WTC11 (cell line): ENCODE data around the gene SPINT1. TPM values are rescaled to one million over a fixed set of nuclear protein-coding genes. Genes with fewer than 3 reads are reported as not detected.

ENCODE experiments used
- ATAC-seq: fragments of 200-7000 bp; cut with Tn5 transposase; 2 replicates; pipeline ENCODE4 v1.10.0; 2021; ENCODE audit warnings: mild to moderate bottlenecking, moderate library complexity
- Bru-seq: library from RNA; stranded (reverse); fragments of 400-500 nt; gene quantifications from one replicate; lab custom pipeline; 2021; lab: Mats Ljungman, UMichigan
- CTCF ChIA-PET: fragments of 300-600 bp; sonication (Branson Sonifier 250); formaldehyde crosslinking; loops from one replicate; lab custom pipeline; 2021; ENCODE audit warnings: antibody characterized with exemption; lab: Charles Lee
- POLR2A ChIA-PET: fragments of 350-600 bp; sonication (Branson Sonifier 250); formaldehyde crosslinking; loops from one replicate; lab custom pipeline; 2021; ENCODE audit warnings: antibody characterized with exemption; lab: Charles Lee
- DNase-seq: peaks from one replicate; pipeline ENCODE4 v3.0.0; 2021; ENCODE audit warnings: low spot score
- H3K27ac Mint-ChIP-seq: 2 replicates; pipeline ENCODE4 v1.8.0; 2021; ENCODE audit warnings: mixed read lengths
- H3K27me3 Mint-ChIP-seq: 2 replicates; pipeline ENCODE4 v1.8.0; 2021; ENCODE audit warnings: low read depth, mild to moderate bottlenecking, moderate library complexity, mixed read lengths
- H3K36me3 Mint-ChIP-seq: 2 replicates; pipeline ENCODE4 v1.8.0; 2021; ENCODE audit warnings: mixed read lengths
- H3K4me1 Mint-ChIP-seq: 2 replicates; pipeline ENCODE4 v1.8.0; 2022; ENCODE audit warnings: mixed read lengths
- H3K4me3 Mint-ChIP-seq: 2 replicates; pipeline ENCODE4 v1.8.0; 2021; ENCODE audit warnings: mild to moderate bottlenecking, moderate library complexity, mixed read lengths
- H3K9me3 Mint-ChIP-seq: 2 replicates; pipeline ENCODE4 v1.8.0; 2021; ENCODE audit warnings: mixed read lengths
- ATF2 ChIP-seq: sonication (generic); formaldehyde crosslinking; IDR thresholded peaks from 2 replicates; pipeline ENCODE4 v1.8.1; 2022; ENCODE audit warnings: low read depth, missing genetic modification reagents, borderline replicate concordance
- E2F1 ChIP-seq: sonication (generic); formaldehyde crosslinking; IDR thresholded peaks from 2 replicates; pipeline ENCODE4 v1.8.0; 2022; ENCODE audit warnings: mild to moderate bottlenecking, missing genetic modification reagents
- E2F4 ChIP-seq: sonication (generic); formaldehyde crosslinking; IDR thresholded peaks from 2 replicates; pipeline ENCODE4 v1.8.1; 2022; ENCODE audit warnings: low read depth, mild to moderate bottlenecking, moderate library complexity, missing genetic modification reagents, borderline replicate concordance
- ELF4 ChIP-seq: sonication (generic); formaldehyde crosslinking; IDR thresholded peaks from 2 replicates; pipeline ENCODE4 v1.8.1; 2022; ENCODE audit warnings: low read depth, mild to moderate bottlenecking, moderate library complexity, missing genetic modification reagents
- ESRRA ChIP-seq: sonication (generic); formaldehyde crosslinking; IDR thresholded peaks from 2 replicates; pipeline ENCODE4 v1.8.1; 2022; ENCODE audit warnings: mild to moderate bottlenecking, missing genetic modification reagents, borderline replicate concordance
- FOXK1 ChIP-seq: sonication (generic); formaldehyde crosslinking; IDR thresholded peaks from 2 replicates; pipeline ENCODE4 v1.8.0; 2022; ENCODE audit warnings: mild to moderate bottlenecking, moderate library complexity, missing genetic modification reagents
- FOXP1 ChIP-seq: sonication (generic); formaldehyde crosslinking; IDR thresholded peaks from 2 replicates; pipeline ENCODE4 v1.8.0; 2022; ENCODE audit warnings: missing genetic modification reagents, mild to moderate bottlenecking, moderate library complexity, borderline replicate concordance
- HMGXB4 ChIP-seq: sonication (generic); formaldehyde crosslinking; IDR thresholded peaks from 2 replicates; pipeline ENCODE4 v1.8.1; 2023; ENCODE audit warnings: mild to moderate bottlenecking, moderate library complexity, missing genetic modification reagents
- NFE2L1 ChIP-seq: sonication (generic); formaldehyde crosslinking; IDR thresholded peaks from 2 replicates; pipeline ENCODE4 v1.8.1; 2023; ENCODE audit warnings: missing genetic modification reagents
- SP1 ChIP-seq: sonication (generic); formaldehyde crosslinking; conservative IDR thresholded peaks from 2 replicates; pipeline ENCODE4 v1.8.1; 2022; ENCODE audit warnings: missing genetic modification reagents
- TEAD1 ChIP-seq: sonication (generic); formaldehyde crosslinking; IDR thresholded peaks from 2 replicates; pipeline ENCODE4 v1.8.0; 2022; ENCODE audit warnings: mild to moderate bottlenecking, missing genetic modification reagents
- USF1 ChIP-seq: sonication (generic); formaldehyde crosslinking; IDR thresholded peaks from 2 replicates; pipeline ENCODE4 v1.8.0; 2022; ENCODE audit warnings: mild to moderate bottlenecking, missing genetic modification reagents
- ZNF219 ChIP-seq: sonication (generic); formaldehyde crosslinking; IDR thresholded peaks from 2 replicates; pipeline ENCODE4 v1.8.0; 2023; ENCODE audit warnings: missing genetic modification reagents, mild to moderate bottlenecking, borderline replicate concordance
- ZNF423 ChIP-seq: fragments of 250-450 bp; sonication (Bioruptor Pico); IDR thresholded peaks from 2 replicates; pipeline ENCODE4 v2.1.2; 2022; ENCODE audit warnings: mild to moderate bottlenecking, moderate library complexity
- long read RNA-seq, 3 experiments: library from RNA in 1 of 3; library from capped mRNA in 1 of 3; library from polyadenylated mRNA in 1 of 3; unstranded in 2 of 3; stranded (forward) in 1 of 3; transcript quantifications; one replicate each; pipeline ENCODE4 v2.0.0, GENCODE V29; 2021
- total RNA-seq: library from RNA; stranded (reverse); gene quantifications from 3 replicates; pipeline ENCODE4 v1.2.3, GENCODE V29; 2021
- TF ChIP-seq, protein P1 (sequence below): sonication (generic); formaldehyde crosslinking; IDR thresholded peaks from 2 replicates; pipeline ENCODE4 v1.8.0; 2022; ENCODE audit warnings: missing genetic modification reagents
- TF ChIP-seq, protein P2 (sequence below): sonication (generic); formaldehyde crosslinking; IDR thresholded peaks from 2 replicates; pipeline ENCODE4 v1.8.0; 2022; ENCODE audit warnings: mild to moderate bottlenecking, missing genetic modification reagents
- TF ChIP-seq, protein P3 (sequence below): sonication (generic); formaldehyde crosslinking; IDR thresholded peaks from 2 replicates; pipeline ENCODE4 v1.8.1; 2022; ENCODE audit warnings: mild to moderate bottlenecking, moderate library complexity, missing genetic modification reagents

The SPINT1 gene, protein sequence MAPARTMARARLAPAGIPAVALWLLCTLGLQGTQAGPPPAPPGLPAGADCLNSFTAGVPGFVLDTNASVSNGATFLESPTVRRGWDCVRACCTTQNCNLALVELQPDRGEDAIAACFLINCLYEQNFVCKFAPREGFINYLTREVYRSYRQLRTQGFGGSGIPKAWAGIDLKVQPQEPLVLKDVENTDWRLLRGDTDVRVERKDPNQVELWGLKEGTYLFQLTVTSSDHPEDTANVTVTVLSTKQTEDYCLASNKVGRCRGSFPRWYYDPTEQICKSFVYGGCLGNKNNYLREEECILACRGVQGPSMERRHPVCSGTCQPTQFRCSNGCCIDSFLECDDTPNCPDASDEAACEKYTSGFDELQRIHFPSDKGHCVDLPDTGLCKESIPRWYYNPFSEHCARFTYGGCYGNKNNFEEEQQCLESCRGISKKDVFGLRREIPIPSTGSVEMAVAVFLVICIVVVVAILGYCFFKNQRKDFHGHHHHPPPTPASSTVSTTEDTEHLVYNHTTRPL
- total RNA-seq (140 to 153 TPM (median 144 TPM) in 3 replicates), Bru-seq, nascent RNA (percentile 74 among the genes with signal in this experiment)
- long read RNA-seq, experiment 1, transcript SPINT1-202 (11 exons, 2,456 nt) = major isoform, 166 of 561 reads
- long read RNA-seq, experiment 1, transcript SPINT1-201 (11 exons, 3,056 nt) = minor isoform, 100 of 561 reads
- long read RNA-seq, experiment 1, partial matches to known transcripts = 161 of 561 reads
- long read RNA-seq, experiment 1, other reads (novel, unspliced or antisense) = 129 of 561 reads
- long read RNA-seq, experiment 2, transcript SPINT1-202 (11 exons, 2,456 nt) = major isoform, 24 of 214 reads
- long read RNA-seq, experiment 2, transcript SPINT1-201 (11 exons, 3,056 nt) = minor isoform, 16 of 214 reads
- long read RNA-seq, experiment 2, transcript SPINT1-208 (3 exons, 440 nt) = minor isoform, 10 of 214 reads
- long read RNA-seq, experiment 2, partial matches to known transcripts = 115 of 214 reads
- long read RNA-seq, experiment 2, other reads (novel, unspliced or antisense) = 46 of 214 reads
- long read RNA-seq, experiment 3 = 0 reads

- H3K27me3 Mint-ChIP-seq = no peaks in the 10 kb centered on the region; the same call in 1 of the 2 replicates
- POLR2A ChIA-PET = interaction anchor here (0.8 to 2.6 kb wide), 10 partner anchors 13 to 108 kb away, joined by 3 to 15 read pairs (median 8); partner anchors contain the start of genes CHAC1, DNAJC17, GCHFR and RHOV
- TF ChIP-seq, protein P1, sequence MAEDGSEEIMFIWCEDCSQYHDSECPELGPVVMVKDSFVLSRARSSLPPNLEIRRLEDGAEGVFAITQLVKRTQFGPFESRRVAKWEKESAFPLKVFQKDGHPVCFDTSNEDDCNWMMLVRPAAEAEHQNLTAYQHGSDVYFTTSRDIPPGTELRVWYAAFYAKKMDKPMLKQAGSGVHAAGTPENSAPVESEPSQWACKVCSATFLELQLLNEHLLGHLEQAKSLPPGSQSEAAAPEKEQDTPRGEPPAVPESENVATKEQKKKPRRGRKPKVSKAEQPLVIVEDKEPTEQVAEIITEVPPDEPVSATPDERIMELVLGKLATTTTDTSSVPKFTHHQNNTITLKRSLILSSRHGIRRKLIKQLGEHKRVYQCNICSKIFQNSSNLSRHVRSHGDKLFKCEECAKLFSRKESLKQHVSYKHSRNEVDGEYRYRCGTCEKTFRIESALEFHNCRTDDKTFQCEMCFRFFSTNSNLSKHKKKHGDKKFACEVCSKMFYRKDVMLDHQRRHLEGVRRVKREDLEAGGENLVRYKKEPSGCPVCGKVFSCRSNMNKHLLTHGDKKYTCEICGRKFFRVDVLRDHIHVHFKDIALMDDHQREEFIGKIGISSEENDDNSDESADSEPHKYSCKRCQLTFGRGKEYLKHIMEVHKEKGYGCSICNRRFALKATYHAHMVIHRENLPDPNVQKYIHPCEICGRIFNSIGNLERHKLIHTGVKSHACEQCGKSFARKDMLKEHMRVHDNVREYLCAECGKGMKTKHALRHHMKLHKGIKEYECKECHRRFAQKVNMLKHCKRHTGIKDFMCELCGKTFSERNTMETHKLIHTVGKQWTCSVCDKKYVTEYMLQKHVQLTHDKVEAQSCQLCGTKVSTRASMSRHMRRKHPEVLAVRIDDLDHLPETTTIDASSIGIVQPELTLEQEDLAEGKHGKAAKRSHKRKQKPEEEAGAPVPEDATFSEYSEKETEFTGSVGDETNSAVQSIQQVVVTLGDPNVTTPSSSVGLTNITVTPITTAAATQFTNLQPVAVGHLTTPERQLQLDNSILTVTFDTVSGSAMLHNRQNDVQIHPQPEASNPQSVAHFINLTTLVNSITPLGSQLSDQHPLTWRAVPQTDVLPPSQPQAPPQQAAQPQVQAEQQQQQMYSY (CRISPR knock-in tag) = no peak
- TF ChIP-seq, protein P2, sequence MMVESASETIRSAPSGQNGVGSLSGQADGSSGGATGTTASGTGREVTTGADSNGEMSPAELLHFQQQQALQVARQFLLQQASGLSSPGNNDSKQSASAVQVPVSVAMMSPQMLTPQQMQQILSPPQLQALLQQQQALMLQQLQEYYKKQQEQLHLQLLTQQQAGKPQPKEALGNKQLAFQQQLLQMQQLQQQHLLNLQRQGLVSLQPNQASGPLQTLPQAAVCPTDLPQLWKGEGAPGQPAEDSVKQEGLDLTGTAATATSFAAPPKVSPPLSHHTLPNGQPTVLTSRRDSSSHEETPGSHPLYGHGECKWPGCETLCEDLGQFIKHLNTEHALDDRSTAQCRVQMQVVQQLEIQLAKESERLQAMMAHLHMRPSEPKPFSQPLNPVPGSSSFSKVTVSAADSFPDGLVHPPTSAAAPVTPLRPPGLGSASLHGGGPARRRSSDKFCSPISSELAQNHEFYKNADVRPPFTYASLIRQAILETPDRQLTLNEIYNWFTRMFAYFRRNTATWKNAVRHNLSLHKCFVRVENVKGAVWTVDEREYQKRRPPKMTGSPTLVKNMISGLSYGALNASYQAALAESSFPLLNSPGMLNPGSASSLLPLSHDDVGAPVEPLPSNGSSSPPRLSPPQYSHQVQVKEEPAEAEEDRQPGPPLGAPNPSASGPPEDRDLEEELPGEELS (CRISPR knock-in tag) = 0 out of 2 replicates have a peak, but pooled peaks have one; percentile 49
- peak; percentile 69 for TF ChIP-seq FOXK1 (CRISPR knock-in tag)
- TF ChIP-seq FOXP1 (CRISPR knock-in tag) = peak; percentile 60
- TF ChIP-seq ATF2 (CRISPR knock-in tag) = 0 out of 2 replicates have a peak, but pooled peaks have one; percentile 37
- 0 out of 2 replicates have a peak, but pooled peaks have one; percentile 22 for TF ChIP-seq TEAD1 (CRISPR knock-in tag)
- TF ChIP-seq USF1 = peak; percentile 47; the same call in 1 of the 2 replicates
- peak; percentile 86; the same call in 1 of the 2 replicates for TF ChIP-seq ELF4
- peak; percentile 75 for TF ChIP-seq SP1 (CRISPR knock-in tag)
- peak; percentile 73; the same call in 1 of the 2 replicates for TF ChIP-seq ZNF219 (CRISPR knock-in tag)
- TF ChIP-seq HMGXB4 = peak; percentile 78
- no peak for TF ChIP-seq ESRRA (CRISPR knock-in tag)
- TF ChIP-seq, protein P3, sequence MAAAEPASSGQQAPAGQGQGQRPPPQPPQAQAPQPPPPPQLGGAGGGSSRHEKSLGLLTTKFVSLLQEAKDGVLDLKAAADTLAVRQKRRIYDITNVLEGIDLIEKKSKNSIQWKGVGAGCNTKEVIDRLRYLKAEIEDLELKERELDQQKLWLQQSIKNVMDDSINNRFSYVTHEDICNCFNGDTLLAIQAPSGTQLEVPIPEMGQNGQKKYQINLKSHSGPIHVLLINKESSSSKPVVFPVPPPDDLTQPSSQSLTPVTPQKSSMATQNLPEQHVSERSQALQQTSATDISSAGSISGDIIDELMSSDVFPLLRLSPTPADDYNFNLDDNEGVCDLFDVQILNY = peak; percentile 75; the same call in 1 of the 2 replicates
- TF ChIP-seq ZNF423 = peak; percentile 65; the same call in 1 of the 2 replicates
- peak; percentile 77; the same call in 1 of the 2 replicates for TF ChIP-seq E2F4 (CRISPR knock-in tag)
- TF ChIP-seq E2F1 (CRISPR knock-in tag) = no peak
- TF ChIP-seq NFE2L1 = 0 out of 2 replicates have a peak, but pooled peaks have one; percentile 39
These were observed at the start of gene SPINT1 for GRCh38 chr15:40843885-40844695. SPINT1 (plus strand) TSS chr15:40844048; CDS start chr15:40844555, 507 bp downstream.

More at GRCh38 chr15:40843885-40844695, at the start of gene SPINT1:
- Mint-ChIP-seq H3K4me3 (peak within 1 kb of the TSS; percentile 93), H3K4me1 (peaks cover 41% of the 10 kb centered on the region), H3K36me3 (peaks cover 9% of the 10 kb centered on the region), H3K9me3 (no peaks in the 10 kb centered on the region), H3K27ac (peak within 1 kb of the TSS; percentile 94)
- ATAC-seq (peak; percentile 53), DNase-seq (peak; percentile 63)
- CTCF ChIA-PET = interaction anchor here (0.6 to 9.6 kb wide), 19 partner anchors 11 to 109 kb away, joined by 3 to 177 read pairs (median 4); partner anchors contain the start of genes CHAC1, GCHFR and VPS18
